ENCODE data around the gene MYCBPAP.
A peak's percentile ranks its signal among the peaks of the same experiment; 100 is the strongest.

The MYCBPAP gene

GRCh38 chr17:50547035-50547735 is 38.9 kb downstream of the MYCBPAP start, which contains the start of gene SPATA20:
Gene SPATA20 (plus strand): TSS chr17:50547174. CDS start chr17:50547209, 35 bp downstream.
- peak within 1 kb of the TSS; percentile 77 for H3K4me2 ChIP-seq (ENCODE audit: low read length)

GRCh38 chr17:50547736-50548083 is 39.5 kb downstream of the MYCBPAP start:
- Histone ChIP-seq H3K9ac (ENCODE audit: low read length) (no peak overlapping the region; the same call in 1 of the 2 replicates), H2AFZ (ENCODE audit: low read length) (no peak overlapping the region)

More at GRCh38 chr17:50547035-50547735, 38.9 kb downstream of the MYCBPAP start, which contains the start of gene SPATA20:
- Histone ChIP-seq H3K4me3 (ENCODE audit: low read depth, low read length, poor library complexity, severe bottlenecking) (peak within 1 kb of the TSS; percentile 58), H4K20me1 (ENCODE audit: insufficient read depth, low read length) (no peaks in the 10 kb centered on the region), H3F3A (ENCODE audit: insufficient read depth, low read length) (no peaks in the 10 kb centered on the region), H3K9me3 (ENCODE audit: low read length) (no peaks in the 10 kb centered on the region), H2AFZ (ENCODE audit: low read length) (no peak within 1 kb of the TSS), H3K27me3 (ENCODE audit: insufficient read depth, low read length) (no peaks in the 10 kb centered on the region; the same call in 1 of the 2 replicates), H3K4me1 (ENCODE audit: insufficient read depth, low read length, severe bottlenecking) (peaks cover 11% of the 10 kb centered on the region), H3K9me2 (ENCODE audit: low read depth, low read length) (no peaks in the 10 kb centered on the region), H3K9ac (ENCODE audit: low read length) (peak within 1 kb of the TSS; percentile 62), H3K79me2 (ENCODE audit: insufficient read depth, low read length) (no peaks in the 10 kb centered on the region), H3K36me3 (ENCODE audit: insufficient read depth, low read length) (no peaks in the 10 kb centered on the region), H3K27ac (ENCODE audit: low read depth, low read length, poor library complexity, severe bottlenecking) (no peak within 1 kb of the TSS)
- TF ChIP-seq CTCF (IDR thresholded peaks at IDR 0.05; ENCODE audit: low read length): peak; percentile 92
- no peak for TF ChIP-seq EZH2 (IDR thresholded peaks at IDR 0.05; ENCODE audit: borderline replicate concordance, low read length)

GRCh38 chr17:50548831-50549230 is 40.6 kb downstream of the MYCBPAP start:
- H3K9me3 ChIP-seq (ENCODE audit: low read length): no peaks in the 10 kb centered on the region
- no peak overlapping the region for H3K4me3 ChIP-seq (ENCODE audit: low read depth, low read length, poor library complexity, severe bottlenecking)
- peaks cover 6% of the 10 kb centered on the region for H3K4me1 ChIP-seq (ENCODE audit: insufficient read depth, low read length, severe bottlenecking)
- no peaks in the 10 kb centered on the region for H3K79me2 ChIP-seq (ENCODE audit: insufficient read depth, low read length)
- no peak overlapping the region for H3K27ac ChIP-seq (ENCODE audit: low read depth, low read length, poor library complexity, severe bottlenecking)
- TF ChIP-seq EZH2 (IDR thresholded peaks at IDR 0.05; ENCODE audit: borderline replicate concordance, low read length) (no peak), CTCF (IDR thresholded peaks at IDR 0.05; ENCODE audit: low read length) (no peak)
- H2AFZ ChIP-seq (ENCODE audit: low read length): no peak overlapping the region
- no peaks in the 10 kb centered on the region for H3K9me2 ChIP-seq (ENCODE audit: low read depth, low read length)
- H3K27me3 ChIP-seq (ENCODE audit: insufficient read depth, low read length): no peaks in the 10 kb centered on the region; the same call in 1 of the 2 replicates
- H3K36me3 ChIP-seq (ENCODE audit: insufficient read depth, low read length): no peaks in the 10 kb centered on the region
- H4K20me1 ChIP-seq (ENCODE audit: insufficient read depth, low read length): no peaks in the 10 kb centered on the region
- no peak overlapping the region for H3K4me2 ChIP-seq (ENCODE audit: low read length)
- H3F3A ChIP-seq (ENCODE audit: insufficient read depth, low read length): no peaks in the 10 kb centered on the region
- no peak overlapping the region for H3K9ac ChIP-seq (ENCODE audit: low read length)

More at GRCh38 chr17:50547736-50548083, 39.5 kb downstream of the MYCBPAP start:
- TF ChIP-seq EZH2 (IDR thresholded peaks at IDR 0.05; ENCODE audit: borderline replicate concordance, low read length) (no peak), CTCF (IDR thresholded peaks at IDR 0.05; ENCODE audit: low read length) (no peak)
- Histone ChIP-seq H3K4me2 (ENCODE audit: low read length) (peak overlapping the region; percentile 77; the same call in 1 of the 2 replicates), H3K27me3 (ENCODE audit: insufficient read depth, low read length) (no peaks in the 10 kb centered on the region; the same call in 1 of the 2 replicates), H3F3A (ENCODE audit: insufficient read depth, low read length) (no peaks in the 10 kb centered on the region), H3K79me2 (ENCODE audit: insufficient read depth, low read length) (no peaks in the 10 kb centered on the region), H3K9me2 (ENCODE audit: low read depth, low read length) (no peaks in the 10 kb centered on the region), H3K9me3 (ENCODE audit: low read length) (no peaks in the 10 kb centered on the region), H3K27ac (ENCODE audit: low read depth, low read length, poor library complexity, severe bottlenecking) (no peak overlapping the region), H3K4me1 (ENCODE audit: insufficient read depth, low read length, severe bottlenecking) (peaks cover 6% of the 10 kb centered on the region), H3K4me3 (ENCODE audit: low read depth, low read length, poor library complexity, severe bottlenecking) (no peak overlapping the region), H4K20me1 (ENCODE audit: insufficient read depth, low read length) (no peaks in the 10 kb centered on the region), H3K36me3 (ENCODE audit: insufficient read depth, low read length) (no peaks in the 10 kb centered on the region)
